Endothelial cell of umbilical vein (primary cell): ENCODE data around the gene GYS2. TPM values are rescaled to one million over a fixed set of nuclear protein-coding genes. Genes with fewer than 3 reads are reported as not detected.
"Not testable (repeated sequence)": the region's sequence is repeated elsewhere in the genome, so short reads cannot be mapped to it uniquely, and the experiment has no call there.

Experiments
- BruUV-seq: library from RNA; stranded (reverse); fragments of 400-500 nt; replicated peaks from 2 replicates; lab custom pipeline; 2021; lab: Mats Ljungman, UMichigan
- CTCF ChIA-PET: fragments of 300-600, 350-600 bp; sonication (Branson Sonifier 250); formaldehyde crosslinking; loops from one replicate; lab custom pipeline; 2021; ENCODE audit warnings: antibody characterized with exemption, inconsistent platforms; lab: Charles Lee
- POLR2A ChIA-PET: fragments of 300-600, 350-600 bp; sonication (Branson Sonifier 250); formaldehyde crosslinking; loops from one replicate; lab custom pipeline; 2021; ENCODE audit warnings: antibody characterized with exemption, inconsistent platforms; lab: Charles Lee
- DNase-seq: peaks from one replicate; pipeline ENCODE4 v3.0.0-alpha.2; 2011; ENCODE audit warnings: low read depth, low spot score
- FAIRE-seq: peaks from 2 replicates; lab custom pipeline; 2011; peaks lifted over from hg19 to GRCh38; lab: Jason Lieb, UNC
- H2AFZ ChIP-seq: 2 replicates; pipeline ENCODE4 v1.6.0; 2012; ENCODE audit warnings: low read depth, low read length, control low read depth, inconsistent platforms
- H3K27ac ChIP-seq: 2 replicates; pipeline ENCODE4 v1.5.1; 2011; ENCODE audit warnings: low read depth, mild to moderate bottlenecking, control low read depth, low read length, moderate library complexity; ENCODE audit not compliant: insufficient read depth
- H3K27me3 ChIP-seq, 2 experiments: 2 replicates each; pipeline versions ENCODE4 v1.6.0 to v1.6.1; 2011; ENCODE audit warnings: low read length in 2 of 2, mixed read lengths in 1 of 2; ENCODE audit not compliant: control insufficient read depth in 2 of 2, insufficient read depth in 2 of 2
- H3K36me3 ChIP-seq, 2 experiments: 2 replicates in 1 of 2; 3 replicates in 1 of 2; pipeline ENCODE4 v1.5.1; 2011; ENCODE audit warnings: low read length in 2 of 2, mild to moderate bottlenecking in 1 of 2, moderate library complexity in 1 of 2; ENCODE audit not compliant: control insufficient read depth in 2 of 2, insufficient read depth in 2 of 2; ENCODE audit errors: extremely low read depth in 1 of 2
- H3K4me1 ChIP-seq: 3 replicates; pipeline ENCODE4 v1.5.1; 2011; ENCODE audit warnings: mild to moderate bottlenecking, low read length; ENCODE audit not compliant: control insufficient read depth, insufficient read depth; ENCODE audit errors: extremely low read depth
- H3K4me2 ChIP-seq: 2 replicates; pipeline ENCODE4 v1.6.1; 2011; ENCODE audit warnings: low read length, control low read depth, mixed read lengths; ENCODE audit not compliant: insufficient read depth
- H3K4me3 ChIP-seq, 3 experiments: fragments of 200-600 bp in 1 of 3; sonication (generic), shearing (Covaris generic) in 1 of 3; replicated peaks in 1 of 3; 2 replicates each; pipeline ENCODE4 v1.5.1; 2011 to 2016; ENCODE audit warnings: control low read depth in 3 of 3, low read length in 3 of 3, mild to moderate bottlenecking in 2 of 3, inconsistent platforms in 1 of 3, low read depth in 1 of 3, moderate library complexity in 1 of 3; ENCODE audit not compliant: insufficient read depth in 1 of 3
- H3K79me2 ChIP-seq: 2 replicates; pipeline ENCODE4 v1.6.0; 2012; ENCODE audit warnings: low read length, inconsistent platforms; ENCODE audit not compliant: control insufficient read depth, insufficient read depth
- H3K9ac ChIP-seq: replicated peaks from 2 replicates; pipeline ENCODE3; 2011; ENCODE audit warnings: low read length, control low read depth; ENCODE audit not compliant: insufficient read depth; ENCODE audit errors: extremely low read depth
- H3K9me1 ChIP-seq: replicated peaks from 3 replicates; pipeline ENCODE4 v1.6.0; 2011; ENCODE audit warnings: mild to moderate bottlenecking, low read length; ENCODE audit not compliant: control insufficient read depth, insufficient read depth; ENCODE audit errors: extremely low read depth
- H3K9me3 ChIP-seq: replicated peaks from 2 replicates; pipeline ENCODE4 v1.5.1; 2012; ENCODE audit warnings: low read length, inconsistent platforms; ENCODE audit not compliant: control insufficient read depth, insufficient read depth
- H4K20me1 ChIP-seq: replicated peaks from 2 replicates; pipeline ENCODE3; 2011; ENCODE audit warnings: mild to moderate bottlenecking, low read length; ENCODE audit not compliant: control insufficient read depth, insufficient read depth; ENCODE audit errors: extremely low read depth
- EZH2 ChIP-seq: IDR thresholded peaks from 2 replicates; pipeline ENCODE4 v1.6.1; 2012; ENCODE audit warnings: borderline replicate concordance, low read depth, mild to moderate bottlenecking, moderate library complexity, low read length, inconsistent platforms; ENCODE audit not compliant: severe bottlenecking
- JUN ChIP-seq: IDR thresholded peaks from 2 replicates; pipeline ENCODE4 v1.6.1; 2011; ENCODE audit warnings: borderline replicate concordance, low read depth; ENCODE audit not compliant: insufficient read length, insufficient read depth
- POLR2A ChIP-seq: IDR thresholded peaks from 2 replicates; pipeline ENCODE4 v1.6.1; 2012; ENCODE audit warnings: low read depth, mild to moderate bottlenecking, control low read depth, low read length
- dilution Hi-C: fragments of 300-500 bp; cut with MboI; formaldehyde crosslinking; loops from one replicate; pipeline ENCODE4 v1.15.0; 2019; ENCODE audit warnings: low sequenced_read_pairs; ENCODE audit not compliant: extremely low pct_ligation_motif_present
- intact Hi-C: fragments of 100-400 bp; cut with micrococcal nuclease; formaldehyde crosslinking; loops from one replicate; pipeline ENCODE4 v1.10.0; 2022
- polyA plus RNA-seq, 4 experiments: library from polyadenylated mRNA; depleted of rRNA in 3 of 4; stranded (reverse) in 3 of 4; unstranded in 1 of 4; fragments of >200 nt; gene quantifications; 2 replicates each; pipeline versions ENCODE4 v1.2.1 to v1.2.3, GENCODE V29; 2011 to 2012; ENCODE audit warnings: missing spikeins in 1 of 4
- total RNA-seq: library from RNA; stranded (reverse); gene quantifications from 2 replicates; pipeline ENCODE4 v1.2.3, GENCODE V29; 2021

Gene GYS2
- total and polyA plus RNA-seq, 2 donors (not counting 3 experiments of a cell fraction or from before 2014, with no cell fraction given) = 0.04 TPM; not detected in 1

- DNase-seq (no peak), FAIRE-seq (no peak)
- H3K36me3 ChIP-seq = no peaks in the 10 kb centered on the region
- H3K4me2 ChIP-seq = no peak overlapping the region
- no TSS peak for BruUV-seq
- H3K27ac ChIP-seq = no peak overlapping the region
- ChIA-PET CTCF (interaction anchor here (1.3 to 1.8 kb wide), 2 partner anchors 15 to 82 kb away, joined by 3 to 4 read pairs; no protein-coding TSS in a partner anchor), POLR2A (no interaction called here)
- H3K9me3 ChIP-seq = no peaks in the 10 kb centered on the region
- intact Hi-C loops = no loop called here
- no peak overlapping the region for H2AFZ ChIP-seq
- H3K4me1 ChIP-seq = no peaks in the 10 kb centered on the region
- H3K4me3 ChIP-seq = no peak overlapping the region
- dilution Hi-C loops = no loop called here
- H3K27me3 ChIP-seq = peaks cover 2 to 3% of the 10 kb centered on the region in 2 experiments
- H3K9ac ChIP-seq = no peak overlapping the region
- no peaks in the 10 kb centered on the region for H3K79me2 ChIP-seq
- H3K9me1 ChIP-seq = no peaks in the 10 kb centered on the region
- no peaks in the 10 kb centered on the region for H4K20me1 ChIP-seq
- no peak for TF ChIP-seq POLR2A
- no peak for TF ChIP-seq JUN
- TF ChIP-seq EZH2 = no peak
Measured at GRCh38 chr12:21598651-21599050, 6.0 kb downstream of the GYS2 start.

GRCh38 chr12:21595356-21595755, 9.3 kb downstream of the GYS2 start:
- H3K27ac ChIP-seq, H3K9me3 ChIP-seq, H3K9ac ChIP-seq, H3K79me2 ChIP-seq, H3K4me2 ChIP-seq, H3K36me3 ChIP-seq, H3K9me1 ChIP-seq, BruUV-seq, FAIRE-seq, CTCF ChIA-PET, H3K4me3 ChIP-seq, intact Hi-C loops, H2AFZ ChIP-seq, H3K27me3 ChIP-seq, DNase-seq, dilution Hi-C loops, POLR2A ChIA-PET, H4K20me1 ChIP-seq, H3K4me1 ChIP-seq: not testable (repeated sequence)
